Adrenal gland (tissue), 12 donors: ENCODE data around the gene CDK6. TPM values are rescaled to one million over a fixed set of nuclear protein-coding genes. Genes with fewer than 3 reads are reported as not detected.

ENCODE experiments used
- DNase-seq, 7 donors: peaks; one replicate each; pipeline ENCODE4 v3.0.0-alpha.2; 2019 to 2020
- H3K27ac ChIP-seq, 5 donors: fragments of 200-600 bp; sonication (generic) in 4 of 5; 1 replicate in 3 of 5; 2 replicates in 2 of 5; pipeline versions ENCODE4 v1.5.1 to v1.8.0; 2016 to 2020; ENCODE audit warnings: mild to moderate bottlenecking in 1 of 5
- H3K27me3 ChIP-seq: fragments of 200-600 bp; 2 replicates; pipeline ENCODE4 v1.8.0; 2021
- H3K36me3 ChIP-seq, 2 donors: fragments of 200-600 bp; replicated peaks in 1 of 2; 1 replicate in 1 of 2; 2 replicates in 1 of 2; pipeline versions ENCODE4 v1.5.1 to v1.8.0; 2018 to 2022
- H3K4me1 ChIP-seq, 2 donors: fragments of 200-600 bp; replicated peaks in 1 of 2; 1 replicate in 1 of 2; 2 replicates in 1 of 2; pipeline versions ENCODE4 v1.5.1 to v1.8.0; 2018 to 2021
- H3K4me3 ChIP-seq, 4 donors: fragments of 200-600 bp; sonication (generic) in 3 of 4; one replicate each; pipeline ENCODE4 v1.5.1; 2016 to 2018
- H3K9me3 ChIP-seq, 3 donors: fragments of 200-600 bp; sonication (generic) in 1 of 3; replicated peaks in 1 of 3; 1 replicate in 2 of 3; 2 replicates in 1 of 3; pipeline versions ENCODE4 v1.5.1 to v1.8.0; 2016 to 2021
- CTCF ChIP-seq, 6 experiments: fragments of 450-650 bp in 4 of 6; fragments of 200-600 bp in 2 of 6; sonication (generic) in 1 of 6; IDR thresholded peaks; 1 replicate in 5 of 6; 2 replicates in 1 of 6; pipeline versions ENCODE4 v1.5.1 to v1.8.0; 2016 to 2021; ENCODE audit warnings: antibody characterized with exemption in 6 of 6, mild to moderate bottlenecking in 2 of 6, moderate library complexity in 1 of 6
- POLR2A ChIP-seq, 2 donors: fragments of 450-650 bp; IDR thresholded peaks; one replicate each; pipeline ENCODE4 v1.6.1; 2017; ENCODE audit warnings: antibody characterized with exemption in 2 of 2, mild to moderate bottlenecking in 2 of 2, moderate library complexity in 1 of 2
- WGBS, 4 donors: extraction: QIAGEN DNeasy Blood & Tissue Kit in 2 of 4; methylation state at CpG; one replicate each; pipeline versions ENCODE4 v1.1.5 to v1.1.7; 2013 to 2017; 5-methylcytosine and 5-hydroxymethylcytosine counted together
- intact Hi-C, 2 donors: fragments of 100-400 bp; cut with DNase I; formaldehyde crosslinking; loops; one replicate each; pipeline versions ENCODE4 v1.14.1 to v1.15.0; 2022 to 2023
- polyA plus RNA-seq, 3 donors: library from polyadenylated mRNA; stranded (reverse); fragments of 200-250 nt in 2 of 3; fragments of 350-450 nt in 1 of 3; fragmentation: Illumina TruSeq in 1 of 3; extraction: RNeasy Lipid Tissue Mini Kit (QIAGEN cat#74804) in 1 of 3; gene quantifications; one replicate each; pipeline ENCODE4 v1.2.3, GENCODE V29; 2013 to 2014
- total RNA-seq, 9 donors: library from RNA; depleted of rRNA in 4 of 9; stranded (reverse); fragments of >200 nt in 4 of 9; fragments of 120-200 nt in 1 of 9; fragmentation: NEBNext Ultra II Directional in 1 of 9; extraction: Animal tissue kit (Norgen Biotek cat#: 25700) in 1 of 9; gene quantifications; one replicate each; pipeline versions ENCODE4 v1.1.0 to v1.2.4, GENCODE V29; 2013 to 2023
- donor health status: healthy with polysubstance abuse.
- donor health status: Bipolar disorder and iron deficiency.
- donor health status: DM: yes; HTN: yes; CAD: no.
- donor health status: DM: no; HTN: no; CAD: no.
- donor health status: DM: no; HTN: no; CAD: no.
- donor health status: DM: yes; HTN: yes; CAD: no.

CDK6 gene
- total and polyA plus RNA-seq, 12 donors = 2.5 to 151 (median 33.4) TPM

GRCh38 chr7:92785923-92786322 lies 50.5 kb downstream of the CDK6 start:
- no peak for TF ChIP-seq POLR2A (IDR thresholded peaks at IDR 0.05)
- no peaks in the 10 kb centered on the region for H3K27me3 ChIP-seq
- H3K9me3 ChIP-seq = no peaks in the 10 kb centered on the region
- peaks cover 14 to 44% of the 10 kb centered on the region in 2 donors for H3K4me1 ChIP-seq
- H3K36me3 ChIP-seq = no peaks in the 10 kb centered on the region
- intact Hi-C loops = no loop called here
- 49 to 60% (median 53%) methylated on average over 3 of the region's 3 CpGs for WGBS, 4 donors
- peak overlapping the region in 2 of 5 donors; percentile 6 to 48 for H3K27ac ChIP-seq
- DNase-seq = peak in 3 of 7 donors; percentile 33 to 35 (median 35)
- no peak overlapping the region for H3K4me3 ChIP-seq

GRCh38 chr7:92784935-92785334 lies 51.4 kb downstream of the CDK6 start:
- intact Hi-C loops = no loop called here
- Histone ChIP-seq H3K4me3 (no peak overlapping the region), H3K9me3 (no peaks in the 10 kb centered on the region), H3K27ac (no peak overlapping the region), H3K36me3 (no peaks in the 10 kb centered on the region), H3K27me3 (no peaks in the 10 kb centered on the region), H3K4me1 (peaks cover 11 to 40% of the 10 kb centered on the region in 2 donors)
- DNase-seq = no peak
- 93 to 96% (median 95%) methylated on average over 5 of the region's 5 CpGs for WGBS, 4 donors
- TF ChIP-seq CTCF (IDR thresholded peaks at IDR 0.05) = no peak
- TF ChIP-seq POLR2A (IDR thresholded peaks at IDR 0.05) = no peak

GRCh38 chr7:92783260-92784201 lies 52.8 kb downstream of the CDK6 start:
- Histone ChIP-seq H3K36me3 (no peaks in the 10 kb centered on the region), H3K4me1 (peaks cover 17 to 50% of the 10 kb centered on the region in 2 donors), H3K27me3 (no peaks in the 10 kb centered on the region), H3K4me3 (no peak overlapping the region), H3K27ac (no peak overlapping the region), H3K9me3 (no peaks in the 10 kb centered on the region)
- WGBS, 4 donors = 90 to 96% (median 95%) methylated on average over 3 of the region's 3 CpGs
- no peak for DNase-seq
- intact Hi-C loops = no loop called here
- TF ChIP-seq CTCF (IDR thresholded peaks at IDR 0.05) = no peak
- no peak for TF ChIP-seq POLR2A (IDR thresholded peaks at IDR 0.05)

GRCh38 chr7:92782855-92783254 lies 53.5 kb downstream of the CDK6 start:
- H3K4me1 ChIP-seq = peaks cover 17 to 53% of the 10 kb centered on the region in 2 donors
- intact Hi-C loops = no loop called here
- DNase-seq = no peak
- H3K4me3 ChIP-seq = no peak overlapping the region
- no peaks in the 10 kb centered on the region for H3K9me3 ChIP-seq
- H3K27ac ChIP-seq = no peak overlapping the region
- H3K36me3 ChIP-seq = no peaks in the 10 kb centered on the region
- no peak for TF ChIP-seq CTCF (IDR thresholded peaks at IDR 0.05)
- TF ChIP-seq POLR2A (IDR thresholded peaks at IDR 0.05) = no peak
- H3K27me3 ChIP-seq = no peaks in the 10 kb centered on the region
- WGBS, 4 donors = 64 to 83% (median 71%) methylated on average over 3 of the region's 3 CpGs
